GM19328 (cell line): ENCODE results near the gene KCNMB3.
"Not testable (repeated sequence)": the region's sequence is repeated elsewhere in the genome, so short reads cannot be mapped to it uniquely, and the experiment has no call there.

ENCODE experiments used
- ATAC-seq: cut with Tn5 transposase; IDR thresholded peaks from one replicate; pipeline ENCODE4 v1.9.1; 2021; ENCODE audit warnings: mild to moderate bottlenecking, moderate library complexity; ENCODE audit not compliant: unreplicated experiment

KCNMB3 gene, protein sequence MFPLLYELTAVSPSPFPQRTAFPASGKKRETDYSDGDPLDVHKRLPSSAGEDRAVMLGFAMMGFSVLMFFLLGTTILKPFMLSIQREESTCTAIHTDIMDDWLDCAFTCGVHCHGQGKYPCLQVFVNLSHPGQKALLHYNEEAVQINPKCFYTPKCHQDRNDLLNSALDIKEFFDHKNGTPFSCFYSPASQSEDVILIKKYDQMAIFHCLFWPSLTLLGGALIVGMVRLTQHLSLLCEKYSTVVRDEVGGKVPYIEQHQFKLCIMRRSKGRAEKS

DNA sequence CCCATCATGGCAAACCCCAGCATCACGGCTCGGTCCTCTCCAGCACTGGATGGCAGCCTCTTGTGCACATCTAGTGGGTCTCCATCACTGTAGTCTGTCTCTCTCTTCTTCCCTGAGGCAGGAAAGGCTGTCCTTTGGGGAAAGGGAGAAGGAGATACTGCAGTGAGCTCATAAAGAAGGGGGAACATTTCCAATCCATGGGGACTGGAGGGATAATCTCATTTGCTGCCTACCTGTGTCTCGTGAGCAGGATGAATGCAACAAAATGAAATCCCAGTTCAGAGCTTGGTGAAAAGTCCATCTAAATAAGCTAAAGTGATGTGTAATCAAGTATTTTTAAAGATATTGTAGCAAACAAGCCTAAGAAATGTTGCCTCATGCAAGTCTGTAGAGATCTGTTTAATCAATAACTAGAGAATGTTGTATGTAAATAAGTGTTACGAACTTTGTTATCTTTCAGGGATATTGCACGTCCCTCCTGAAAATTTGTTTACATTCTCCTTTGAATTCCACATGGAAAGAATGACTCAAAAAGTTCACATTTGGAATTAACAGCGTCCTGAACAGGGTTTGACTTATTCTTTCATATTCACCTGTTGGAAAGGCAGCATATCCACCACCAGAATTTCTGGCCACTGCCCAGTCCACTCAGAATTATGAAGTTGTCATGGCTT, at the start of gene KCNMB3:
Gene KCNMB3, minus strand, starts transcription at position 312 of the 674 bp plus-strand sequence. Its CDS starts 124 bp downstream, at position 188.
- no peak for ATAC-seq

DNA sequence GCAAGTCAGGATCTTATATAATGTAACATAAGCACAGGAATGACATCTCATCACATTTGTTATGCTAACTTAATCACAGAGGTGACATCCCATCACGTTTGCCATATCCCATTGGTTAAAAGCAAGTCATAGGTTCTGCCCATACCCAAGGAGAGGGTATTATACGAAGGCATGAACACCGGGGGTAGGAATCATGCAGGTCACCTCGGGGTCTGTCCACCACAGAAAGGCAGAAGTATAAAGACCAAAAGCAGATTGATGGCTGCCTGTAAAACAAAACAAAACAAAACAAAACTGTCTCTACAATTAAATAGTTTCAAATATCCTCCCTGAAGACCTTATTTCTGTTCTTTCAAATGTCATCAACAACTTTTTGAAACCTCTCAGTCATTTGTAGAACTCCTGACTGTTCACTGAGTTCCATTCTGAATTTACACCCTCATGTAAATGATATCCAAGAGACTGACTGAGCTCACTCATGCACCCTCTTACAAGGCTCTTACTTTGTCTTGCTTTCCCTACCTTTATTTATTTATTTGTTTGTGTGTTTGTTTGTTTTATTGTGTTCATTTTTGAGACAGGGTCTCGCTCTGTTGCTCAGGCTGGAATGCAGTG, 49.2 kb upstream of the KCNMB3 start:
- no peak for ATAC-seq

DNA sequence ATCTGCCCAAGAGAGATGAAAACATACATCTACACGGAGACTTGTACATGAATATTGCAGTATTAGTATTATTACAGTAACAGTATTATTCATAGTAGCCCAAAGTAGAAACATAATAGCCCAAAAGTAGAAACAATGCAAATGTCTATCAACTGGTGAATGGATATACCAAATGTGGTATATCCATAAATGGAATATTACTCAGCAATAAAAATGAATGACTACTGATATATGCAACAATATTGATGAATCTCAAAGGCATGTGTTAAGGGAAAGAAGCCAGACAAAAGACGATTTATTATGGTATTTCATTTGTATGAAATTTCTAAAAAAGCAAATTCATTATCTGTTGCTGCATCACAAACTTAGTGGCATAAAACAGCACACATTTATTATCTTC, 48.4 kb upstream of the KCNMB3 start:
- no peak for ATAC-seq

DNA sequence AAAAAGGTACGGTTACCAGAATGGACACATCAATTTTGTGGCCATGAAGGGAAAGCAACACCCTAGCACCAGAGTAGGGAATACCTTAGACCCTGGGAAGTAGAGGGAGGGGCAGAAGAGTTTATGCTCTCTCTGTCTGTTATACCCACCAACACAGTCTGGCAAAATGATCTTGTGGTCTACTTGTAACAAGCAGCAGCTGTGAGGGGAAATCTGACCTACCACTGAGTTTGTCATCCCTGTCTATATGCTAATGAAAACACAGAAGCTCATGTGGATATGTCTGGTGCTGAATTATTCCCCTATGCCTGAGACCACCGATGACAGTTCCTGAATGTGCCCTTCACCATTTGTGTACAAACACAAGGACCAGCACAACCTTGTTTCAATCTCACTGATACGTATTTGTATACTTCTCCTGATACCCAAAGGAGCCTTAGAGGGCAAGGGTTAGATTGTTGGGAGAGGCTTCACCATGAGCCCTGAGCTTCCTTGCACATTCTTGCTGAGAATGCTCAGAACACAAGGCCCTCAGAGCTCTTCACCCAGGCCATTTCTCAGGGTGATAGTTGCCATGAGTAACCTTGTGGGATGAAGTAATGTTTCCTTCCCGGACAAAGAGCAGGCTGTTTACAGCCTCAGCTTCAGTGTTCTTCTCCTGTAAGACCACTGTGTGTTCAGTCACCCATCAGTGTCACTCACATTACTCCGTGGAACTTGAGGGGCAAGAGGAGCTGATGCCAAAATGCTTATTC, 47.2 kb upstream of the KCNMB3 start:
- no peak for ATAC-seq

DNA sequence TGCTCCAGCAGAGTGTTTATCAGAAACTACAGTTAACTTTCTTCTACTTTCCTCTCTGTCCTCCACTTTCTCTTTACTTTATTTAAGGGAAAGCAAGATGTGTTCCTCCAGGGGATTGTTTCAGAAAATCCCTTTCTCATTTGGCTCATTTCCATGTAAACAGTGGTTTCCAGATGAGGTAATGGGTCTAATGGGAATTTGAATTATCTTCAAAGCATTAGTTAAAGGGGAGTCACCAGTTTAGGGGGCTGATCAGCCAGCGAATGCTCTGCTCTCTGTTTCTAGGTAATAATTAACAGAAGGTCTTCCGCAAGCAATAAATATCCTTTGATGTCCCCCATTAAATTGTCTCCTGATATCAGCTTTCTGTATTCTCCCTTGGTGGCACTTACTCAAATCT, 41.5 kb upstream of the KCNMB3 start:
- no peak for ATAC-seq

DNA sequence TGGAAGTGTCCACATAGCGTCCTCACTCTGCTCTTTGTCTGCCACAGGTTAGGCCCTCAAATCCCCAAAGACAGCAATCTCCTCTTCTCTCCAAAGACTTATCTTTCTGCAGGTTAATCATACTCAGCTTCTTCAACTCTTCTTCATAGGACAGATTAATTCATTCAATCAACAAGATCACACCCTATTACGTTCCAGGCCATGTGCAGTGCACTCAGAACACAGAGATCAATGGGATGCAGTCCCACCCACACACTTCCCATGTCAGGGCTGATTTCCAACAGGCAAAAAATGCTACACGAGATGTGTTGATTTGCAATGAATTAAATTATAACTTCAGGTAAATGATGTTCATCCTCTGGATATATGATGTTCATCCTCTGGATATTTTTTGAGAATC, 38.4 kb upstream of the KCNMB3 start:
- ATAC-seq = no peak

DNA sequence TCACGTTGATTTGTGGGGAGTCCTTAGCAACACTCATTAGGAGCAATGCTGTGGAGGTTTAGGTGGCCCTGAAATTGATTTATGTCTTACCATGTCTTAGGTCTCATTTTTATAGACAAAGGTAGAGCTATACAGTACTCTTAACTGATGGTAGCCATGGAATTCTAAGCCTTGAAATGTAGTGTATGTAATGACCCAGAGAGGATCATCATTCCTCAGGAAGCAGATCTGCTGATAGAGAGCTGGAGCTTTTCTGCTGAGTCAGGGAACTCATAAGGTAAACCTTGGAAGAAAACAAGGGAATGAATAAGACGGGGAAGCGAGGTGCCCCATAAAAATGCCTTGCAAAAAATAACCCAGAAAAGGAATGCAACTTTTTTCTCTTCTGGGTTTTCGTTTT, 37.9 kb upstream of the KCNMB3 start:
- ATAC-seq = no peak

DNA sequence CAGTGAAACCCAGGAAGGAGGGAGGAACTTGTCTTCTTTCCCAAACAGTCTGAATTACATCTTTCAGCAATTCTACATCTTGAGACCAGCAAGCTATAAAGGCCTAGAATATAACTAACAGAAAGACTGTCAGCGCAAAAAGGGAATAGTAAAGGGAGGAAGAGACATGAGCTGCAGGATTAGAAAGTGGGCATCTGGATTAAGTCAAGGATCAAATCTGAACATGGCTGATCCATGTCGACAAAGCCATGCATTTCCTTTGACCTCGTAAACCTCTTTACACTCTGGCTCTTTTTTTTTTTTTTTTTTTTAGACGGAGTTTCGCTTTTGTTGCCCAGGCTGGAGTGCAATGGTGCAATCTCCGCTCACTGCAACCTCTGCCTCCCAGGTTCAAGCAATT, 35.4 kb upstream of the KCNMB3 start:
- no peak for ATAC-seq

DNA sequence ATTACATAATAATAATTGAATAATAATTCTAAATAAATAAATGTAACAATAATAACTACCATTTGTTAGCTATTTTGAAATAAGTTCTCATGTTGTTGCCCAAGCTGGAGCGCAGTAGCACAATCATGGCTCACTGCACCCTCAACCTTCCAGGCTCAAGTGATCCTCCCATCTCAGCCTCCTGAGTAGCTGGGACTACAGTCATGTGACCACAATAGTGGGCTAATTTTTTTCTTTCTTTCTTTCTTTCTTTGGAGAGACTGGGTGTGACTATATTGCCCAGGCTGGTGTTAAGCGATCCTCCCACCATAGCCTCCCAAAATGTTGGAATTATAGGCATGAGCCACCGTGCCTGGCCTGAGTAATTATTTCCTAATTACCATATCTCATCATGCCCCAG, 30.9 kb upstream of the KCNMB3 start:
- no peak for ATAC-seq

DNA sequence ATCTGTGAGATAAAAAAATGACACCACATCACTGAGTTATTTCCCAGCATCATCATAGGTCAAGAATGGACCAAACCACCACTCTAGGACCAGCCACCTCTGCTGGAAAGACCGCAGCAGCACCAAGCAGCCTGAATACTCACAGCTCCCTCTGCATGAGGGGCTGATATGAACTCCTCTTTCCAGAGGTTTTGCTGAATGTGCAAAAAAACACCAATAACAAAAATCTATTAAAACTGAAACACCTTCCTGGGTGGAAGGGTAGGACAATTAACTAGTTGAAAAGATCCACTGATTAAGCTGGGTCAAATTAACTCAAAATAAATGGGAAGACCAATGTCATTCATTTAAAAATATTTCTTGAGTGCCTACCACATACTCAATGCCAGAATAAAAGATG, 28.9 kb upstream of the KCNMB3 start:
- ATAC-seq = no peak

DNA sequence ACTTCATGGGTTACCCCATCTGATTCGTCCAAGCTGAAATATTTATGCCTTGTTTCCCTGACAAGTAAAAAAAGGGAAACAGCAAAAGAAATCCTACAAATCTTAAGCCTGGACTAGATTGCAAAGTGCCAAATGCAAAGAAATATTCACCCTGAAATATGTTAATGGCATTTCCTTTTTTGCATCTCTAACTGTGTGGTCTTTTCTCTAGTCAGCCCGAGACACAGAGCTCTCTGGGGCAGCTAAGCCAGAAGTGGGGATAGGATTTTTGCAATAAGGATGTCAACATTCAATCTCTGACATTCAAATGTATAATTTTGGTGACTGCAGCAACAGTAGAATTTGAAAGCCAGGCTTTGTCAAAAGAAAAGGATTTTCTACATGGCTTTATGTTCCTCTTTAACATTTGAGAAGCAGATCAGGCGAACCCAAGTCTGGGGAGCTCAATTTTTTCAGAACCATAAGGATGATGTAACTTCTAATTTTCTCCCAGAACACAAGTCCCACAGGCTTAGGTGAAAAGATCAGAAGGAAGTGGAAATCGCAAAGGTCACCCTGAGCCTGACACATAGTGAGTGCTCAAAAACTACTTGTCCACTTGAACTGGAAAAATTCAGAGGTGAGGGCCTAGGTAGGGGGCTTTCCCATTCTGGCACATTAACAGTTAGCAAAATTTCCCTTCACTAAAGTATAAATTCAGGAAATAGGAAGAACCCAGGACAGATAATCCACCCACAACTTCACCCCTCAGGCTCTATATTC, 28.2 kb upstream of the KCNMB3 start:
- no peak for ATAC-seq

DNA sequence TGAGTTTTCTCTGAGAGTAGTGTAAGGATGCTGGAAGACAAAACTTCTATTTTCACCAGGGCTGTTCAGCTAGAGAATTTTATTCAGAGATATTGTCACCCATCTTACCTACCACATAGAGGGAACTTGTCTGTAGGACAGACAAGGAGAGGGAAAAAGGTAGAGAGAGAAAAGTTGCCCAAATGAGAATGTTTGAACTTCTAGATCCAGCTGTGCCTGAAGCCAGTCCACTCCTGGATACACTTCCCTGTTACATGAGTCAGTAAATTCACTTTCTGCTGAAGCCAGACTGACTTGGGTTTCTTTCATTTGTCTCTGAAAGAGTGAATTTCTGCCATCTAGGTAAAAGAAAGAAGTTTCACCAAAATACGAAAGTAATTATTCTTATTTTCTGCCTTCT, 27.2 kb upstream of the KCNMB3 start:
- ATAC-seq = no peak

DNA sequence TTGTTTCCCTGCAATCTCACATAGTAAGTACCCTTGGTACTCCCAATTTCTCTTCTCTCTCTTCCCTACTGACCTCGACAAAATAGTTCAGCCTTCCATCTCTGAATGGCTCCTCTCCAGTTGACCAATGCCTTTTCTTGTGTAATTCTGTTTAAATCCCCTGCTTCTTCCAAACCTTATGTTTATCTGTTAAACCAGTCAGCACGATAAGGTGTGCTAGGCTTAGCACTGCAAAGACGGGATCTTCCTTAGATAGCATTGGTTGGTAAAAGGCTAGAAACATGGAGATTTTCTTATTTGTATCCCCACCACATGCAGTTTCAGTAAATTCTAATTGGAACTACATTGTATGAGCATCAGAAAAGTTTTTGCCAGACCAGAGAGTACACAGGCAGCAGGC, 25.8 kb upstream of the KCNMB3 start:
- ATAC-seq = no peak

DNA sequence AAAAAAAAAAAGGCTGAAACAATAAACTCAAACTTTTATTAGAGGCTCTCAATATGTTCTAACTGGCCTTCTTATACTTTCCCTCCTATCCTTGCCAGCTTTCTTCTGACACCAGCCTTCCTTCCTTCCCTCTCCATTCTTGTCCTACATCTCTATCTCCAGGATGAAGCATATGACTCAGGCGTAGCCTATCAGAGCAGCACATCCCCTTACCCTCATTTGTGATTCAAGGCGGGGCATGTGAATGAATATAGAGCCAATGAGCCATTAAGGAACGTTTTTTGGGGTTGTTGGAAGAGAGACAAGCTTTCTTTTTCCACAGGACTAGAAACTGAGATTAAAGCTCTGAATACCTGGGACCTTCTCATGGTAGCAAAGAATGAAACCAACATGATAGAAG, 25.1 kb upstream of the KCNMB3 start:
- ATAC-seq = no peak

DNA sequence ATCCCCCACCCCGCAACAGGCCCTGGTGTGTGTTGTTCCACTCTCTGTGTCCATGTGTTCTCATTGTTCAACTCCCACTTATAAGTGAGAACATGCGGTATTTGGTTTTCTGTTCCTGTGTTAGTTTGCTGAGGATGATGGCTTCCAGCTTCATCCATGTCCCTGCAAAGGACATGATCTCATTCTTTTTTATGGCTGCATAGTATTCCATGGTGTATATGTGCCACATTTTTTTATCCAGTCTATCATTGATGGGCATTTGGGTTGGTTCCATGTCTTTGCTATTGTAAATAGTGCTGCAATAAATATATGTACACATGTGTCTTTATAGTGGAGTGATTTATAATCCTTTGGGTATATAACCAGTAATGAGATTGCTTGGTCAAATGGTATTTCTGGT, 23.5 kb upstream of the KCNMB3 start:
- not testable (repeated sequence) for ATAC-seq

DNA sequence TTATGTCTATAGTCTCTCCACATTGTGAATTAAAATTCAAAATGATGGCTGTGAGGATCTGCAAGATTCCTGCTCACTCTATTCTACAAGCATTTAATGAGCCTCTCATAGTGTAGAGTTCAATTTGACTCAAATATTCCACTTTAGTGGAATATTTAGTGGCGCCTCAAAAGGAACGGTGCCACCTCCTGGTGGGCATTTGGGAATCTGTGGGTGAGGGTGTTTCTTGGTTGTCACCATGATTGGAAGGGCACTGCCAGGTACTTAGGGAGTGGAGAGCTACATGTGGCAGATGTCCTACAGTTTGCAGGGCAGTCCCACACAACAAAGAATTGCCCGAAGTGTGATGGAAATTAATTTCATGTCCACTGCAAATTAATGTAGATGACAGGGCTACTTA, 21.5 kb upstream of the KCNMB3 start:
- no peak for ATAC-seq

DNA sequence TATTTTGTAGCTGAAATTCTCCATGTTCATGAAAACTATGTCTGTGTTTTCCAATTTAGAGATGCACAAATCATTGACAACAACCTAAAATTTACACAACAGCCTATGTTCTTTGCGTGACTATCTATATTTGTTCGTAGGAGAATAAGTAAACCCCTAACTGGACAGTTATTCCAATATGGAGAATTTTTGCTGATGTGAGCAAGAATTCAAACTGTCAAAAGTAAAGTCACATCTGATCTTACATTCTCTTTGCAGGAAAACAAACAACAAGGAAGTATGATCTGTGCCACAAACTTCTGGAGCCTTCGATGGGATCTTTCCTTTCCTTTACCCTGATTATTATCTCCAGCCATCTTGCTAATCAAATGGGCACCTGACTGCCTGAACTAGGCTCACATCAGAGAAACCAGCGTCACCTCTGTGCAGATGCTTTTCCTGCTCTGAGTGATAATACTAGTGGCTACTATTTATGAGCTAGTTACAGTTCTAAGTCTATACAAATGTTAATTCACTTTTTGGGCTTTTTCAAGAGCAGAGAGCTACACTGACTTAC, 18.3 kb upstream of the KCNMB3 start:
- ATAC-seq = no peak

DNA sequence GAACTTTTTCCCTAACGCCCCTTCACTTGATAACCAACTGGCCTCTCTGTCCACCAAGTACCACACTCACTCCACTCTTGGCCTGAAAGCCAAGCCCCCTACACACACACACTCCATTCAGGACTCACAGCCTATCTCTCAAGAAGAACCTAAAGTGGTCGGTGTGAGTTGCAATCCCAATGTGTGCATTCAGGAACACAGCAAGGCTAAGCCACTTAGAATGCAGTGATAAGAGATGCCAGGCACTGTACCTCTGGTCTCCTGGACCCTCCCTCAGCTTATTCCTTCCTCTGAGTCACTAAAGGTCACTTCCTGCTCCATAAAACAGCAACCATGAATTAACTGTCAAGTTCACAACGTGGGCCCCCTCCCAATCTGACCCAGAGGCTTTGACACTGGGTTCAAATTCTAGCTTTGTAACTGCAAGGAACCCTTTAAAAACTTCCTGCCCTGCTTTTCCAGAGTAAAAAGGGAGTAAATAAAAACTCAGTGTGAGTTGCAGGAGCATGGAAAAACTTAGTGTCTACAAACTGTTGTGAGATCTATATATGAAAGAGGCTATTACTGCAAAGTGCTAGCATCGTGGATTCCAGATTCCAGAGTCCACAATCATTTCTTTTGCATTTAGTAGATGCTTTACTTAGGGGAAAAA, 17.6 kb upstream of the KCNMB3 start:
- ATAC-seq = no peak

DNA sequence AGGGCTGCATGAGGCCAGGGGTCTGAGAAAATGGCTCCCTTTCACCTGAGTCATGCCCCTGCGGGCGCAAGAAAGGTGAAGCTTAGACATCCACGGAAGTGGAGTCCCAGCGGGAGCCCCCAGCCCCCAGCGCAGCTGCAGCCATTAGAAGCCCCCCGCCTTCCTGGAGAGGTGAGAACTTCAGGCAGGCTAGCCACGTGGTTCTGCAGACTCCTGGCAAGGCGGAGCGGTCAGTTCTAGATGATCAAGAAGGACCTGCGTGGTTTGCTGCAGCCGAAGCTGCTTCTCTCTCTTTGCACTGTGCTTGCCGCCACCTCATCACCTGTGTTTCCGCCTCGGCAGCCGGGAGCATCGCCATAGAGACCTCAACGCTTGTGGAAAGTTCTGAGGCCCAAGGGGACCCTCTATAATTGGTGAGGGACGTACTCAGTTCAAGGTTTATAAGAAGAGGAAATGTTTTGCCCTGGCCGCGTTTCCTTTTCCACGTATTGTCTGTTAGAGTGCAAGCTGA, 15.8 kb upstream of the KCNMB3 start:
- ATAC-seq = no peak

DNA sequence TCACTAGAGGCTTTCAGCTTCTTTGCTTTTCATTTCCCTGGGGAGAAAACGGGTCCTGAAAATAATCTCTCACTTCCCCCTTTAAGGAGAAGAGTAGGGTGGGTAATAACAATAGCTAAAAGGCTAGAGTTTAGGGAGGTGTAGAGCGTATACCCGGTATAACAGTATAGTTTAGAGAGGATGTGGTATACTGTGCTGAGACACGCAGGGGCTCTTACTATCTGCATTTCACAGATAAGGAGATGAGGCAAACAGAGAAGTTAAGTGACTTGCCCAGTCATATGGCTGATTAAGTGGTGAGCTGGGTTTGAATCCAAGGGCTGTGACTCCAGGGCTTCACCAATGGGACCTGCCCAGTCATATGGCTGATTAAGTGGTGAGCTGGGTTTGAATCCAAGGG, 15.0 kb upstream of the KCNMB3 start:
- ATAC-seq = peak; percentile 49
